ENCODE results near the gene DYNC2H1.
"Not testable (repeated sequence)": the region's sequence is repeated elsewhere in the genome, so short reads cannot be mapped to it uniquely, and the experiment has no call there.

Gene DYNC2H1

GRCh38 chr11:103125462-103125861, 16.2 kb downstream of the DYNC2H1 start:
- Histone ChIP-seq H3K4me1 (ENCODE audit: control insufficient read depth, insufficient read depth, low read length) (no peaks in the 10 kb centered on the region), H3K9me3 (ENCODE audit: control insufficient read depth, insufficient read depth, low read depth, low read length) (no peaks in the 10 kb centered on the region), H3K27ac (ENCODE audit: extremely low read depth, low read depth, low read length) (no peak overlapping the region), H3K4me3 (ENCODE audit: low read depth, low read length) (no peak overlapping the region), H3K36me3 (ENCODE audit: control insufficient read depth in 2 of 2, insufficient read depth in 1 of 2, low read length in 2 of 2) (peaks cover 0 to 54% of the 10 kb centered on the region in 2 experiments)
- TF ChIP-seq ZNF335 (tag by site-specific recombination; conservative IDR thresholded peaks at IDR 0.05): no peak
- TF ChIP-seq ZNF112 (tag by site-specific recombination; IDR thresholded peaks at IDR 0.05): no peak
- TF ChIP-seq MYNN (tag by site-specific recombination; IDR thresholded peaks at IDR 0.05; ENCODE audit: borderline replicate concordance): no peak
- TF ChIP-seq ZNF155 (tag by site-specific recombination; IDR thresholded peaks at IDR 0.05): no peak
- no peak for TF ChIP-seq ZNF830 (tag by site-specific recombination; IDR thresholded peaks at IDR 0.05; ENCODE audit: low read depth)
- no peak for TF ChIP-seq ZNF610 (tag by site-specific recombination; IDR thresholded peaks at IDR 0.05; ENCODE audit: borderline replicate concordance)
- TF ChIP-seq ZNF398 (tag by site-specific recombination; IDR thresholded peaks at IDR 0.05): no peak
- TF ChIP-seq ZNF140 (tag by site-specific recombination; IDR thresholded peaks at IDR 0.05): no peak
- no peak for TF ChIP-seq ZNF658 (tag by site-specific recombination; IDR thresholded peaks at IDR 0.05)
- TF ChIP-seq ZNF629 (tag by site-specific recombination; IDR thresholded peaks at IDR 0.05): no peak
- CTCF ChIA-PET: interaction anchor here (0.7 kb wide), 1 partner anchor 18 kb away, joined by 4 read pairs; no protein-coding TSS in a partner anchor
- POLR2A ChIA-PET: no interaction called here

GRCh38 chr11:103141986-103142385, 32.8 kb downstream of the DYNC2H1 start:
- H3K4me1 ChIP-seq (ENCODE audit: control insufficient read depth, insufficient read depth, low read length); POLR2A ChIA-PET: not testable (repeated sequence)

DNA sequence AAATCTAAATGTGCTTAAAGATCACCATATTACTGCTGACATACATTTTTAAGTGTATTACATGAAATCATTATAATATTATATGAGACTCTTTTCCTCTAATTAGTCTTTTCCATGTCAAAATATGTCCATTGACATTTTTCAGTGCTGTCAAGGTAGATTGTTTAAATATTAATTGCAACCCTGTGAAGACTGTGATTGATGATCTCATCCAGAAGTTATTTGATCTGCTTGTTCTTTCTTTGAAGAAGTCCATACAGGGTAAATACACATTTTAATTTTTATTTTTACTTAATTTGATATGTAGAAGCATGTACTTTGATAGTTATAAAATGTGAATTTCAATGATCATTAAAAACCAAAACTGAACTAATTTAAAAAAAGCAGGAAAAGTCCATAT, 38.4 kb downstream of the DYNC2H1 start:
- TF ChIP-seq ZFP69B (tag by site-specific recombination; IDR thresholded peaks at IDR 0.05): no peak
- no peak for TF ChIP-seq ZNF354C (tag by site-specific recombination; IDR thresholded peaks at IDR 0.05; ENCODE audit: borderline replicate concordance, low read depth)
- TF ChIP-seq ZNF654 (tag by site-specific recombination; IDR thresholded peaks at IDR 0.05; ENCODE audit: low read depth): no peak
- TF ChIP-seq ZNF585B (tag by site-specific recombination; IDR thresholded peaks at IDR 0.05): no peak
- TF ChIP-seq, protein P1, sequence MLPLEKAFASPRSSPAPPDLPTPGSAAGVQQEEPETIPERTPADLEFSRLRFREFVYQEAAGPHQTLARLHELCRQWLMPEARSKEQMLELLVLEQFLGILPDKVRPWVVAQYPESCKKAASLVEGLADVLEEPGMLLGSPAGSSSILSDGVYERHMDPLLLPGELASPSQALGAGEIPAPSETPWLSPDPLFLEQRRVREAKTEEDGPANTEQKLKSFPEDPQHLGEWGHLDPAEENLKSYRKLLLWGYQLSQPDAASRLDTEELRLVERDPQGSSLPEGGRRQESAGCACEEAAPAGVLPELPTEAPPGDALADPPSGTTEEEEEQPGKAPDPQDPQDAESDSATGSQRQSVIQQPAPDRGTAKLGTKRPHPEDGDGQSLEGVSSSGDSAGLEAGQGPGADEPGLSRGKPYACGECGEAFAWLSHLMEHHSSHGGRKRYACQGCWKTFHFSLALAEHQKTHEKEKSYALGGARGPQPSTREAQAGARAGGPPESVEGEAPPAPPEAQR (tag by site-specific recombination; IDR thresholded peaks at IDR 0.05): no peak
- TF ChIP-seq ZNF10 (tag by site-specific recombination; IDR thresholded peaks at IDR 0.05): no peak
- no peak for TF ChIP-seq ZNF513 (tag by site-specific recombination; IDR thresholded peaks at IDR 0.05)
- TF ChIP-seq BCL11A (tag by site-specific recombination; IDR thresholded peaks at IDR 0.05; ENCODE audit: low read depth): no peak
- TF ChIP-seq ZNF692 (tag by site-specific recombination; IDR thresholded peaks at IDR 0.05): no peak
- TF ChIP-seq HOXC10 (CRISPR knock-in tag; IDR thresholded peaks at IDR 0.05): no peak
- TF ChIP-seq ZNF610 (tag by site-specific recombination; IDR thresholded peaks at IDR 0.05; ENCODE audit: borderline replicate concordance): no peak
- ChIA-PET POLR2A (no interaction called here), CTCF (no interaction called here)
- no peak overlapping the region for H3K4me3 ChIP-seq (ENCODE audit: low read depth, low read length)
- no peaks in the 10 kb centered on the region for H3K9me3 ChIP-seq (ENCODE audit: control insufficient read depth, insufficient read depth, low read depth, low read length)
- H3K4me1 ChIP-seq (ENCODE audit: control insufficient read depth, insufficient read depth, low read length): no peaks in the 10 kb centered on the region
- H3K36me3 ChIP-seq (ENCODE audit: control insufficient read depth in 2 of 2, insufficient read depth in 1 of 2, low read length in 2 of 2): peaks cover 0 to 22% of the 10 kb centered on the region in 2 experiments; a peak in 2 of 3 replicates
- no peak overlapping the region for H3K27ac ChIP-seq (ENCODE audit: extremely low read depth, low read depth, low read length)

More at GRCh38 chr11:103141986-103142385, 32.8 kb downstream of the DYNC2H1 start:
- H3K9me3 ChIP-seq (ENCODE audit: control insufficient read depth, insufficient read depth, low read depth, low read length); H3K4me3 ChIP-seq (ENCODE audit: low read depth, low read length); CTCF ChIA-PET; H3K27ac ChIP-seq (ENCODE audit: extremely low read depth, low read depth, low read length): not testable (repeated sequence)
- H3K36me3 ChIP-seq (ENCODE audit: control insufficient read depth in 2 of 2, insufficient read depth in 1 of 2, low read length in 2 of 2): peaks cover 0 to 12% of the 10 kb centered on the region in 2 experiments; a peak in 2 of 3 replicates
